K562 (cell line): ENCODE results near the gene SAE1. TPM values are rescaled to one million over a fixed set of nuclear protein-coding genes. Genes with fewer than 3 reads are reported as not detected.

Source experiments
- CSDE1 ChIP-seq, 2 experiments: fragments of 450-650 bp; IDR thresholded peaks; 2 replicates each; pipeline ENCODE4 v1.6.1; 2016; ENCODE audit warnings: mild to moderate bottlenecking in 1 of 2
- EP400 ChIP-seq: fragments of 450-650 bp; IDR thresholded peaks from 2 replicates; pipeline ENCODE4 v1.6.1; 2017; ENCODE audit warnings: antibody characterized with exemption, mild to moderate bottlenecking, moderate library complexity
- KDM1A ChIP-seq, 2 experiments: fragments of 450-650 bp; IDR thresholded peaks; 2 replicates each; pipeline ENCODE4 v1.6.1; 2016; ENCODE audit warnings: mild to moderate bottlenecking in 2 of 2
- L3MBTL2 ChIP-seq: fragments of 450-650 bp; IDR thresholded peaks from 2 replicates; pipeline ENCODE4 v1.6.1; 2016; ENCODE audit warnings: mild to moderate bottlenecking, moderate library complexity
- MAFG ChIP-seq: fragments of 450-650 bp; conservative IDR thresholded peaks from 2 replicates; pipeline ENCODE4 v1.6.1; 2016; ENCODE audit warnings: missing genetic modification characterization, missing compliant biosample characterization
- MYC ChIP-seq, 2 experiments: fragments of 250-450 bp in 1 of 2; sonication (Bioruptor Pico) in 1 of 2; IDR thresholded peaks; 2 replicates each; pipeline versions ENCODE4 v1.5.1 to v1.6.1; 2012 to 2021; ENCODE audit warnings: low read depth in 2 of 2, borderline replicate concordance in 1 of 2, improper control_type of control experiment in 1 of 2, low read length in 1 of 2, mild to moderate bottlenecking in 1 of 2, moderate library complexity in 1 of 2
- NFE2 ChIP-seq: IDR thresholded peaks from 2 replicates; pipeline ENCODE4 v1.6.1; 2014; ENCODE audit warnings: antibody characterized with exemption, low read depth
- NR2C1 ChIP-seq, 2 experiments: fragments of 450-650 bp; IDR thresholded peaks; 2 replicates each; pipeline ENCODE4 v1.6.1; 2017; ENCODE audit warnings: mild to moderate bottlenecking in 2 of 2, antibody characterized with exemption in 1 of 2, inconsistent platforms in 1 of 2, missing compliant biosample characterization in 1 of 2, missing genetic modification characterization in 1 of 2
- SRSF1 ChIP-seq: fragments of 200-400 bp; formaldehyde crosslinking; IDR thresholded peaks from 2 replicates; pipeline ENCODE4 v1.6.1; 2017; ENCODE audit warnings: mild to moderate bottlenecking, low read depth, low read length, moderate library complexity
- WHSC1 ChIP-seq: IDR thresholded peaks from one replicate; pipeline ENCODE4 v1.6.1; 2012; ENCODE audit warnings: low read length, control low read depth, inconsistent platforms
- ZNF175 ChIP-seq: fragments of 200-800 bp; sonication (Bioruptor generic); IDR thresholded peaks from 2 replicates; pipeline ENCODE4 v1.6.1; 2016; ENCODE audit warnings: low read depth, mild to moderate bottlenecking, missing genetic modification characterization, missing compliant biosample characterization
- polyA plus RNA-seq, 8 experiments: library from polyadenylated mRNA; depleted of rRNA in 4 of 8; stranded (reverse) in 5 of 8; unstranded in 3 of 8; fragments of >200 nt; fragmentation: Nextera tagmentation in 2 of 8; fragmentation: Illumina TruSeq in 1 of 8; extraction: Ambion mirVana in 2 of 8; extraction: Trizol in 1 of 8; gene quantifications; 2 replicates each; pipeline versions ENCODE4 v1.2.1 to v1.2.3, GENCODE V29; 2011 to 2014; ENCODE audit warnings: inconsistent platforms in 1 of 8, missing spikeins in 1 of 8
- total RNA-seq, 7 experiments: library from RNA; depleted of rRNA in 6 of 7; stranded (reverse); fragments of >200 nt in 6 of 7; fragmentation: Illumina TruSeq in 2 of 7; extraction: Trizol in 2 of 7; gene quantifications; 2 replicates each; pipeline versions ENCODE4 v1.2.1 to v1.2.3, GENCODE V29; 2011 to 2021; ENCODE audit warnings: low replicate concordance in 1 of 7
- TF ChIP-seq, protein P1 (sequence below): sonication (generic); formaldehyde crosslinking; IDR thresholded peaks from 2 replicates; pipeline ENCODE4 v1.8.0; 2023; ENCODE audit warnings: mild to moderate bottlenecking, missing genetic modification reagents
- TF ChIP-seq, protein P2 (sequence below): fragments of 150-350 bp; conservative IDR thresholded peaks from 2 replicates; pipeline ENCODE4 v1.6.1; 2014; ENCODE audit warnings: low read length

The SAE1 gene
- total and polyA plus RNA-seq, 9 of the 15 experiments (the other 6 are each of a cell fraction or from before 2014, with no cell fraction given) = 82.8 to 299 (median 217) TPM

DNA sequence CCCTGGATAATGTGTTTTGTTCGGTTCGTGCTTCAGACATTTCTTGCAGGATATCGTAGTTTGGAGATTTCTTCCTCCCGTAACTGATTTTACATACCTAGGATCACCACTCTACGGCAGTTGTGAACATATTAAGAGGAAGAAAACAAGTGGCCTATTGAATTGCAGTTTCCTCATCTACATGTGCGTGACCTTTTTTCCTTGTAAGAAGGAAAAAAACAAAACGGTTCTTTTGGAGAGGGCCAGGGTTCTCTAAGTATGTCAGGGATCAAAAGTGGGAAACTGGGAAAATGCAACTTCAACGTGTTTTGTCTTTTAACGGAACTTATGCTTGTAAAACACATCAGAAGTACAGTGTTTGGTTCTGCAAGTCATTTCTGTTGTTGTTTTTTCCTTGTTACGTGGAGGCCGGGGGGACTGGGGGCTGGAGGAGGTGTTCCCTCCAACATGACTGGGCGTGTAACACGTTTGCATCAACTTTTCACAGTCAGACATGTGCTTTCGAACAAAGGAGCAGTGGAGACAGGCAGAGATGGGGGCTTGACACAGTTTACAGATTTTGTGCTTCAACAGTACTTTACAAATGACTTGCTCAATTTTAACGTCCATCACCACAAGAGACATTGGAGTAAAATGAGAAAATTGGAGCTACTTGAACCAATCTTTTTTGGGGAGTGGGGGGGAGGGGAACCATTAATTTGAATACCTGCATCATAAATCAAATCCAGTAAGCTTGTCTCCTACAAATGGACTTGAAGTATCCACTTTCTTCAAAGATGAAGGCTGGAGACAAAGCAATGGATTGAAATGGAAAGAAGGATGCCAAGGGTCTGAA, 20.9 kb upstream of the SAE1 start (continued):
- TF ChIP-seq MAFG (tag) = peak; percentile 90
- TF ChIP-seq NFE2 = peak; percentile 92
- no peak for TF ChIP-seq SRSF1
- TF ChIP-seq, protein P1, sequence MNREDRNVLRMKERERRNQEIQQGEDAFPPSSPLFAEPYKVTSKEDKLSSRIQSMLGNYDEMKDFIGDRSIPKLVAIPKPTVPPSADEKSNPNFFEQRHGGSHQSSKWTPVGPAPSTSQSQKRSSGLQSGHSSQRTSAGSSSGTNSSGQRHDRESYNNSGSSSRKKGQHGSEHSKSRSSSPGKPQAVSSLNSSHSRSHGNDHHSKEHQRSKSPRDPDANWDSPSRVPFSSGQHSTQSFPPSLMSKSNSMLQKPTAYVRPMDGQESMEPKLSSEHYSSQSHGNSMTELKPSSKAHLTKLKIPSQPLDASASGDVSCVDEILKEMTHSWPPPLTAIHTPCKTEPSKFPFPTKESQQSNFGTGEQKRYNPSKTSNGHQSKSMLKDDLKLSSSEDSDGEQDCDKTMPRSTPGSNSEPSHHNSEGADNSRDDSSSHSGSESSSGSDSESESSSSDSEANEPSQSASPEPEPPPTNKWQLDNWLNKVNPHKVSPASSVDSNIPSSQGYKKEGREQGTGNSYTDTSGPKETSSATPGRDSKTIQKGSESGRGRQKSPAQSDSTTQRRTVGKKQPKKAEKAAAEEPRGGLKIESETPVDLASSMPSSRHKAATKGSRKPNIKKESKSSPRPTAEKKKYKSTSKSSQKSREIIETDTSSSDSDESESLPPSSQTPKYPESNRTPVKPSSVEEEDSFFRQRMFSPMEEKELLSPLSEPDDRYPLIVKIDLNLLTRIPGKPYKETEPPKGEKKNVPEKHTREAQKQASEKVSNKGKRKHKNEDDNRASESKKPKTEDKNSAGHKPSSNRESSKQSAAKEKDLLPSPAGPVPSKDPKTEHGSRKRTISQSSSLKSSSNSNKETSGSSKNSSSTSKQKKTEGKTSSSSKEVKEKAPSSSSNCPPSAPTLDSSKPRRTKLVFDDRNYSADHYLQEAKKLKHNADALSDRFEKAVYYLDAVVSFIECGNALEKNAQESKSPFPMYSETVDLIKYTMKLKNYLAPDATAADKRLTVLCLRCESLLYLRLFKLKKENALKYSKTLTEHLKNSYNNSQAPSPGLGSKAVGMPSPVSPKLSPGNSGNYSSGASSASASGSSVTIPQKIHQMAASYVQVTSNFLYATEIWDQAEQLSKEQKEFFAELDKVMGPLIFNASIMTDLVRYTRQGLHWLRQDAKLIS (CRISPR knock-in tag) = peak; percentile 93; the same call in 1 of the 2 replicates
- TF ChIP-seq, protein P2, sequence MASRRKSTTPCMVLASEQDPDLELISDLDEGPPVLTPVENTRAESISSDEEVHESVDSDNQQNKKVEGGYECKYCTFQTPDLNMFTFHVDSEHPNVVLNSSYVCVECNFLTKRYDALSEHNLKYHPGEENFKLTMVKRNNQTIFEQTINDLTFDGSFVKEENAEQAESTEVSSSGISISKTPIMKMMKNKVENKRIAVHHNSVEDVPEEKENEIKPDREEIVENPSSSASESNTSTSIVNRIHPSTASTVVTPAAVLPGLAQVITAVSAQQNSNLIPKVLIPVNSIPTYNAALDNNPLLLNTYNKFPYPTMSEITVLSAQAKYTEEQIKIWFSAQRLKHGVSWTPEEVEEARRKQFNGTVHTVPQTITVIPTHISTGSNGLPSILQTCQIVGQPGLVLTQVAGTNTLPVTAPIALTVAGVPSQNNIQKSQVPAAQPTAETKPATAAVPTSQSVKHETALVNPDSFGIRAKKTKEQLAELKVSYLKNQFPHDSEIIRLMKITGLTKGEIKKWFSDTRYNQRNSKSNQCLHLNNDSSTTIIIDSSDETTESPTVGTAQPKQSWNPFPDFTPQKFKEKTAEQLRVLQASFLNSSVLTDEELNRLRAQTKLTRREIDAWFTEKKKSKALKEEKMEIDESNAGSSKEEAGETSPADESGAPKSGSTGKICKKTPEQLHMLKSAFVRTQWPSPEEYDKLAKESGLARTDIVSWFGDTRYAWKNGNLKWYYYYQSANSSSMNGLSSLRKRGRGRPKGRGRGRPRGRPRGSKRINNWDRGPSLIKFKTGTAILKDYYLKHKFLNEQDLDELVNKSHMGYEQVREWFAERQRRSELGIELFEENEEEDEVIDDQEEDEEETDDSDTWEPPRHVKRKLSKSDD = 0 out of 2 replicates have a peak, but pooled peaks have one; percentile 14
- TF ChIP-seq KDM1A (IDR thresholded peaks at IDR 0.05) = peak in 1 of 2 experiments; percentile 52; a peak in 1 of 4 replicates
- peak; percentile 69 for TF ChIP-seq ZNF175
- peak in 1 of 2 experiments; percentile 28; a peak in 1 of 4 replicates for TF ChIP-seq CSDE1 (IDR thresholded peaks at IDR 0.05)
- TF ChIP-seq MYC (IDR thresholded peaks at IDR 0.05; ENCODE audit: low read depth, low read length) = peak; percentile 100
- TF ChIP-seq MYC (CRISPR knock-in tag; IDR thresholded peaks at IDR 0.05; ENCODE audit: borderline replicate concordance, low read depth) = peak; percentile 83
- peak; percentile 99 for TF ChIP-seq EP400
- TF ChIP-seq NR2C1 (IDR thresholded peaks at IDR 0.05) = no peak
- no peak for TF ChIP-seq NR2C1 (tag; IDR thresholded peaks at IDR 0.05)
- peak; percentile 95 for TF ChIP-seq L3MBTL2
- TF ChIP-seq WHSC1 = no peak
